ENCODE results near the gene FBXO38.

The FBXO38 gene

GRCh38 chr5:148482697-148483462, 99.1 kb downstream of the FBXO38 start:
- peak; percentile 5 for DNase-seq

- no peak for DNase-seq
Measured at GRCh38 chr5:148483750-148484149, 100.0 kb downstream of the FBXO38 start.

- no peak for DNase-seq
Measured at GRCh38 chr5:148484651-148485050, 100.9 kb downstream of the FBXO38 start.

- DNase-seq, result no peak
Measured at GRCh38 chr5:148486456-148486855, 102.7 kb downstream of the FBXO38 start.

- DNase-seq, result no peak
Measured at GRCh38 chr5:148488757-148489156, 105.0 kb downstream of the FBXO38 start.

- DNase-seq, result no peak
Measured at GRCh38 chr5:148491015-148491792, 107.4 kb downstream of the FBXO38 start.

- no peak for DNase-seq
Measured at GRCh38 chr5:148491793-148492184, 108.0 kb downstream of the FBXO38 start.

- no peak for DNase-seq
Measured at GRCh38 chr5:148492351-148492750, 108.6 kb downstream of the FBXO38 start.
